LNCaP clone FGC (cell line): Measurements from ENCODE around the gene NKTR.

ENCODE experiments used
- DNase-seq: peaks from one replicate; pipeline ENCODE4 v3.0.0-alpha.2; 2011; ENCODE audit warnings: low read depth
- H3K4me3 ChIP-seq: 2 replicates; pipeline ENCODE4 v1.5.1; 2011; ENCODE audit warnings: mild to moderate bottlenecking, low read depth, low read length, control low read depth
- CTCF ChIP-seq: IDR thresholded peaks from 2 replicates; pipeline ENCODE4 v1.5.1; 2012; ENCODE audit warnings: mild to moderate bottlenecking; ENCODE audit not compliant: control insufficient read depth, insufficient read depth; ENCODE audit errors: extremely low read depth

The NKTR gene

GRCh38 chr3:42635111-42635510 is 34.6 kb downstream of the NKTR start:
- DNase-seq = no peak
- TF ChIP-seq CTCF = no peak
- no peak overlapping the region for H3K4me3 ChIP-seq

GRCh38 chr3:42637001-42637400 is 36.5 kb downstream of the NKTR start:
- H3K4me3 ChIP-seq = no peak overlapping the region
- no peak for DNase-seq
- TF ChIP-seq CTCF = no peak

- DNase-seq = no peak
- no peak for TF ChIP-seq CTCF
- H3K4me3 ChIP-seq = no peak overlapping the region
Measured at GRCh38 chr3:42638339-42638842, 37.9 kb downstream of the NKTR start.

- no peak for TF ChIP-seq CTCF
- no peak for DNase-seq
- H3K4me3 ChIP-seq = no peak overlapping the region
Measured at GRCh38 chr3:42639192-42639591, 38.7 kb downstream of the NKTR start.

- DNase-seq = no peak
- TF ChIP-seq CTCF = no peak
- H3K4me3 ChIP-seq = no peak overlapping the region
Measured at GRCh38 chr3:42640129-42640528, 39.6 kb downstream of the NKTR start.

GRCh38 chr3:42640771-42641370 is 40.4 kb downstream of the NKTR start:
- no peak for TF ChIP-seq CTCF
- DNase-seq = no peak
- no peak overlapping the region for H3K4me3 ChIP-seq

- TF ChIP-seq CTCF = no peak
- no peak for DNase-seq
- no peak overlapping the region for H3K4me3 ChIP-seq
Measured at GRCh38 chr3:42647821-42648459, 47.5 kb downstream of the NKTR start.
